GM18519 (cell line): Measurements from ENCODE around the gene ARG2.
A peak's percentile ranks its signal among the peaks of the same experiment; 100 is the strongest.

Experiments used
- ATAC-seq: cut with Tn5 transposase; IDR thresholded peaks from one replicate; pipeline ENCODE4 v1.9.1; 2021; ENCODE audit warnings: mild to moderate bottlenecking, moderate library complexity; ENCODE audit not compliant: unreplicated experiment, low FRiP score

The ARG2 gene

DNA sequence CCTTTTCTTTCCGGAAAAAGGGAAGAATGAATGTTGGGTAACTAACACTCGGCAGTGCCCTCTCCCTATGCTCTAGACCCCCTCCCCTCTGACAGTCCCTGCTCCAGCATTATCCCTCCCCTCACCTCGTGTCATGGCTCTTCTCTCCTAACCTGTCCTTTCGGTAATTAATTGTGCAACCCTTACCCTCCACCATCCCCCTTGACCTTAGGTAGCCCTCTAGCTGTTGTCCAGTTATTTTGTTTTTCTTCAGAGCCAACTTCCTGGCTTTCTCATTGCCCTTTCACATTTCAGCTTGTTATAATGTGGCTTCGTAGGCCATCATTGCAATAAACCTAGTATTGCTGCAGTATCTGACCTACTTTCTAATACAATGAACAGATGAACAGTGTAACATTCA is 11.2 kb downstream of the ARG2 start:
- ATAC-seq, result no peak

DNA sequence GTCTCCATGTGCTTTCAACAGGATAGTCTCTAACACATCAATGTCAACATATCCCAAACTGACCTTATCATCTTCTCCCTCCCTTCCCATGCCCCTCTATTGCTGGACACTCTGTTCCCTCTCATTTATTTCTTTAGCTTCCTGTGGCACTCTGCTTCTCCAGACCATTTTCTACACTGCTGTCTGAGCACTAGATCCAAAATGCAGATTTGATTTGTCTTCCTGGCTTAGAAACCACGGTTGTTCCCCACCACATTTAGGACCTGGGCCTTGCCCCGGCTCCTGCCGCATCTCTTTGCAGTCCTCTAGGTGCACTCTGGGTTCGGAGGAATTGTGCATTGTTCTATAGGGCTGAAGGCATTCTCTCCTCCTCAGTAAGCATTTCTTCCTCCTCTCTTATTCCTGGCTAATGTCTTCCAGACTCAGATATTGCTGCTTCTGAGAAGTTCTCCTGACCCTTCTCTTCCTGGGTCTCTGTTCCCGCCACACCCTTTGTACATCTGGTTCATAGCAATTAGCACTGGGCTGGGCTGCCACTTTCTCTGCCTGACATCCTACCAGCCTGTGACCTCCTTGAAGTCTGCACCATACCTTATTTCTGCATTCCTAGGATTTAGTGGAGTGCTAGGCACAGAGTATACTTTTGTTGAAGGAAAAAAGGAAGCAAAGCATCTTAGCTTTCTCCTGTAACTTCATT is 13.9 kb downstream of the ARG2 start:
- ATAC-seq, result no peak

GRCh38 chr14:67636361-67636919 is 16.7 kb downstream of the ARG2 start:
- peak; percentile 51 for ATAC-seq

DNA sequence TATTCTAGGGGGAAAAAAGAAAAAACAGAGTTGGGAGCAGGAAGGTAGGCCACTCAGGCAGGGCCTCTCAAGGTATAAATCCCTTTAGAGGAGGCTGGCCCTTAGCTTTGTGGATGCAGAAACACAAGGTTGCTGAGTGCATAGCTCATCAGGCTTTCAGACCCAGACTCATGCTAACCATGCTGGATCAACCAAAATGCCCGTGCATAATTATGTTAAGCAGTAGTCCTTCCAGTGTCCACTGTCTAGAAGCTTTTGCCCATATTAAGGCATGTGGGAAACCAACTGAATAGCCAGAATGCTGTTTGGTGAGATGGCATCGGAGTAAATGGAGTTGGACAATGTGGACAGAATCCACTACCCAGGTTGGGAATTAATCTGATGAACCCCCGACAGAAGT is 18.9 kb downstream of the ARG2 start:
- ATAC-seq, result no peak

DNA sequence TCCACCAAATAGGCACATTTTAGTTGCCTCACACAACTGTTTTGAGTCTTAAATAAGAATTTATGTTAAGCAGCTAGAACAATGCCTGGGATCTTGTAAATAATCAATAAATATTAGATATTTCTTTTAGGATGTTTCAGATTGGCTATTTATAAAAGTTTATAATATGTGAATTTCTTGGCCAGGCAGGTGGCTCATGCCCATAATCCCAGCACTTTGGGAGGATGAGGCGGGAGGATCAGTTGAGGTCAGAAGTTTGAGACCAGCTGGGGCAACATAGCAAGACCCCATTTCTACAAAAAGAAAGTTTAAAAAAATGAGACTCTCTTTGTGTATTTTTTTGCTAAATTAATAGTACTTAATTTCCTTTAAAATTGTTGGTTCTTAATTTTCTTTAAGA is 21.8 kb downstream of the ARG2 start:
- ATAC-seq, result no peak

GRCh38 chr14:67641902-67642749 is 22.4 kb downstream of the ARG2 start:
- no peak for ATAC-seq

DNA sequence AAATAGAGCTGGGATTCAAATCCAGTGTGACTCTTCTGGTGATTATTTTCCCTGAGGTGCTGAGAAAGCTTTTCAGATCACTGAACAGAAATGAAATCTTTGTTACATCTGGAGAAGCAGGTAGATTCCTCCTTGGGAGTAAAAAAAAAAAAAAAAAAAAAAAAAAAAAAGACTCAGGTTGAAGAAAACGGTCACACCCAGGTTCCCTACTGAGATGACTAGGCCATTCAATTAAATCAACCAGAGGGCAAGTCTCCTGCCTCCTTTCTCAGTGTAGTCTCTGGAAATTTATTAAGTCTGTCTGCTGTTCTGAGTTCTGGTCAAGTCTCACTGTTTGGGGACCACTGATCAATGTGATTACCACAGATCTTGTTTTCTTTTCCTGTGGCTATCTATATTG is 24.0 kb downstream of the ARG2 start:
- ATAC-seq, result no peak

- ATAC-seq, result no peak
These were observed 24.7 kb downstream of the ARG2 start for GRCh38 chr14:67644428-67644827.

- no peak for ATAC-seq
These were observed 25.7 kb downstream of the ARG2 start for GRCh38 chr14:67645414-67645813.

DNA sequence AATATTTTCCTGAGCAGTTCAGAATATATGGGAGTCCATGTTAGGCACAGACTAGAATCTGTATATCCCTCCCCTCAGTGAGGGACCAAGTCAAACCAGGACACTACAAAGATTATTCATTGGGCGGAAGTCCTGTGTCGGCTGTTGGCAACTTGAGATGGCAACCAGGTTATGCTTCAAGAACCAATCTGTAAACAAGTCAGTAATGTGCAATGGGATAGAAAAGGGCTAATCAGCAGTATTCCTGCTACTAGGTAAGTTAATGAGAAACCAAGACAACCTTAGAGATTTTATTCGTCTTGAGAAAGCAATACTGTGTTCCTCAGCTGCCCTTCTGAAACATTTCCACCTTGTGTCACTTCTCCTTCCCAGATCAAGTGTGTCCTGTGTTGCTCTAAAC is 26.4 kb downstream of the ARG2 start:
- ATAC-seq, result no peak

DNA sequence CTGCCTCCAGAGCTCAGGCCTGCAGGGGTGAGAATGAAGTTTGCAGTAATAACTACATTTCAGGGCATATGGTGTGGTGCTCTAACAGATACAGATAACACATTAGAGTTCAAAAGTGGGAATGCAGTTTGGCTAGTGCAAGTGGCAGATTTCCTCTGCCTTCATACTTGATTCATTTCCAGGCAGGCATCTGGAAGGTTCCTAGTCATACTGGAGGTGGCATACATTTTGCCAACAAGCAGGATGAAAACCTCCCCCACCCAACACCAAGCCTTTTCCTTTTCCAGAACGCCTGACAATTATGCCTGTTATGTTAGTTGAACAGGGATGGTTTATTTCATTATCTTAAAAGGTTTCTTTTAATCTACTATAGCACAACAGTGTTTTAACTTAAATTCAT is 30.4 kb downstream of the ARG2 start:
- no peak for ATAC-seq

- ATAC-seq, result no peak
These were observed 31.0 kb downstream of the ARG2 start for GRCh38 chr14:67650694-67651093.

DNA sequence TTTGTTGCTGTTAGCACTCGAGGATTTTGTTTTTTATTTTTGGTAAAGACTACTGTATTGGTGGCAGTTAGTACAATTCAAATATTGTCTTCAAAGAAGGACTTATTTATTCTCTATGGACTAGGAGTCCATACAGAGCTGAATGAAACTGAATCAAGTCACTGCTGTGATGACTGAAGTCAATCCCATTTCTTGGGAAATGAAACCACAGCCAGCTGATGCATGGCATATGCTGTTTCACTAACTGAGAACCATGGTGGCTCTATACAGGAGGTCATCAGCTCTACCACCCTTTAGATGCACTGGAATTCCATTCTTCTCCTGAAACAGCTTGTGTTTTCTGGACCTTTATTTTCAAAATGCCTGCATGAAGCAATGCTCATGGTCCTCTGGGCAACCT is 32.5 kb downstream of the ARG2 start:
- ATAC-seq, result no peak

- ATAC-seq, result no peak
These were observed 34.0 kb downstream of the ARG2 start for GRCh38 chr14:67653651-67654280.

DNA sequence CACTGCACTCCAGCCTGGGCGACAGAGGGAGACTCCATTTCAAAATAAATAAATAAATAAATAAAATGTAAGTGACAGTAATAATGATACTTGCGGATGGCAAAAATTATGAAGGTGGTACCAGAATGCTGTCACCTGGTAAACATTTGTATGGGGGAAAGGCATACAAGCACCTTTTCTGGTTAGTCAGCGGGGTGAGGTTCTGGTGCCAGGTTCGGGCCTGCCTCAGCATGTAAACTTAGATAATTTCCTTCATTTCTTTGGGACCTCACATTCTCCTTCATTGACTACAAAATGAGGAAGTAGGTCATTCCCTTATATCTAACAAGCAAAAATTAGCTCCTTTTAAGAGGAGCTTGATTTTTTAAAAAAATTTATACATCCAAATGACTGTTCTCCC is 43.9 kb downstream of the ARG2 start:
- no peak for ATAC-seq

- no peak for ATAC-seq
These were observed 46.1 kb downstream of the ARG2 start for GRCh38 chr14:67665868-67666267.

DNA sequence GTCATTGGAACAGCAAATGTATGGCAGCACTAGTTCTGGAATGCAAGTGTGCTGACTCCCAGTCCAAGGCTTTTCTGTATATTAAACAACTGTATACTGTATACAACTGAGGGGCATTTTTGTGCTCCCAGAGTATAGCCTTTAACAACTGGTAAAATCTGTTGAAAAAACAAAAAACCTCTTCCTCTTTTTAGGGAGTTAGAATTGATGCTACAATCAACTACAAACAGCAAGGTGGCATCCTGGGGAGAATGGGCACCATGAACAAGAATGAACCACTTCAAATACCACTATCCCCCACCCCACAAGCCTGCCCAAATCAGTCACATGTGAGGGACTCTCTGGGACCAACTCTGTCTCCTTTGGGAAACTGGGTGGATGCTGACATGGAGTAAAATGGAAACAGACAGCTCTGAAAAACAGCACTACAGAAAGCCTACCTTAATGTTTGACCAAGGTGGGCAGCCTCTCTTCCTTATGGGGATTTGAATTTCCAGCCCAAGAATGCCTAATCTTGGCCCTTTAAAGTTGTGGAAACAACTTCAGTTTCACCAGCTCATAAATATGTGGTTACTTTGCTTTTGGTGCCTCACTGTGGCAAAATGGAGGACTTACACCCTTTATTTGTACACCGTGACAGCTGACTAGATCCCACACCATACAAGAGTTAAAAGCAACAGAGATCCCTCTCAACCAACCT is 47.2 kb downstream of the ARG2 start:
- peak; percentile 48 for ATAC-seq

GRCh38 chr14:67668559-67668958 is 48.8 kb downstream of the ARG2 start:
- no peak for ATAC-seq

GRCh38 chr14:67673451-67673850 is 53.7 kb downstream of the ARG2 start:
- no peak for ATAC-seq

DNA sequence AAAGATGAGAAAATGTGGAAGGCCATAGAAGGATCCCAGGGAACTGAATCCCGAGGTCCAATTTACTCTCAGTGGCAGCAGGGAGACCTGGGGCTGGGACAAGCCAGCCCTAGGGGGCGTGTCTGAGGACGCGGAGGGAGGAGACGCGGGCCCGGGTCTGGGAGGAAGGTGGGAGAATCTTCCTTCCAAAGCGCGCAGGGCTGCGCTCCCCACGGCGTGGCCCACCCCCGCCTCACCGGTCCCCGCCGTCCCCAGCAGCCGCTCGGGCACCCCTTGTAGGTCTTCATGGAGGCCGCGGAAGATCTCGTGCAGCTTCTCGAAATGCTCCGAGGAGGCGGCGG is 54.4 kb downstream of the ARG2 start:
- ATAC-seq, result peak; percentile 14
